Colonic mucosa (tissue), 4 donors: ENCODE results near the gene SEZ6L. TPM values are rescaled to one million over a fixed set of nuclear protein-coding genes. Genes with fewer than 3 reads are reported as not detected.

Experiments
- DNase-seq: peaks from one replicate; pipeline ENCODE4 v3.0.0-alpha.2; 2020
- H3K27ac ChIP-seq: fragments of 200-600 bp; one replicate; pipeline ENCODE4 v1.8.0; 2021
- H3K27me3 ChIP-seq: fragments of 200-600 bp; one replicate; pipeline ENCODE4 v1.8.0; 2021
- H3K36me3 ChIP-seq: fragments of 200-600 bp; one replicate; pipeline ENCODE4 v1.8.0; 2021
- H3K4me1 ChIP-seq: fragments of 200-600 bp; one replicate; pipeline ENCODE4 v1.8.0; 2021; ENCODE audit warnings: mild to moderate bottlenecking
- H3K4me3 ChIP-seq: fragments of 200-600 bp; one replicate; pipeline ENCODE4 v1.8.0; 2021
- H3K9ac ChIP-seq, 2 donors: one replicate each; pipeline ENCODE4 v1.7.0; 2013; ENCODE audit warnings: control low read depth in 2 of 2, low read depth in 2 of 2, low read length in 2 of 2
- H3K9me3 ChIP-seq: fragments of 200-600 bp; one replicate; pipeline ENCODE4 v1.8.0; 2021
- intact Hi-C: fragments of 100-400 bp; cut with DNase I; formaldehyde crosslinking; loops from one replicate; pipeline ENCODE4 v1.14.1; 2022
- total RNA-seq, 2 donors: library from RNA; stranded (reverse); fragmentation: NEBNext Ultra II Directional in 1 of 2; extraction: Animal tissue kit (Norgen Biotek cat#: 25700) in 1 of 2; gene quantifications; one replicate each; pipeline ENCODE4 v1.2.1, GENCODE V29; 2021
- TF ChIP-seq, protein P1 (sequence below): fragments of 200-600 bp; IDR thresholded peaks from one replicate; pipeline ENCODE4 v1.8.0; 2022; ENCODE audit warnings: antibody characterized with exemption, mild to moderate bottlenecking
- donor health status: healthy.
- donor health status: DM: no; HTN: no; CAD: no.
- donor health status: DM: no; HTN: no; CAD: no.

SEZ6L gene
- total RNA-seq, 2 donors from 2014 or later = 0.32 TPM; not detected in 1

DNA sequence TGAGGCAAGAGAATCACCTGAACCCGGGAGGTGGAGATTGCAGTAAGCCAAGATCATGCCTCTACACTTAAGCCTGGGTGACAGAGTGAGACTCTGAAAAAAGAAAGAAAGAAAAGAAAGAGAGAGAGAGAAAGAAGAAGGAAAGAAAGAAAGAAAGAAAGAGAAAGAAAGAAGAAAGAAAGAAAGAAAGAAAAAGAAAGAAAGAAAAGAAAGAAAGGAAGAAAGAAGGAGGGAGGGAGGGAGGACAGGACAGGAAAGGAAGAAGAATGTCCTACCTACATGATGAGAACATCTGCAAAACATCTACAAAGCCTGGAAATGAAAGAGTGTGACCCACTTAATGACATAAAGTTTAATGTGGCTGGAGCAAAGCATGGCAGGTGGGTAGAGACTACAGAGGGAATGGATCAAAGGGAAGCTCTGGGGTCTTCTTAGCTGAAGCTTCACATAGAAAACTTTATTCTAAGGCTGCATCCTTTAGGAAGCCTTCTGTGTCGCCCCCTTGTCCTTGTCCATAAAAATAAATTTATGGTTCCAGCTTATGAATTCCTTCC is 147.5 kb downstream of the SEZ6L start:
- Histone ChIP-seq H3K27ac (no peak overlapping the region), H3K9ac (no peak overlapping the region), H3K36me3 (no peaks in the 10 kb centered on the region), H3K27me3 (no peaks in the 10 kb centered on the region), H3K4me1 (no peaks in the 10 kb centered on the region), H3K4me3 (no peak overlapping the region), H3K9me3 (no peaks in the 10 kb centered on the region)
- DNase-seq = no peak
- intact Hi-C loops = no loop called here
- TF ChIP-seq, protein P1, sequence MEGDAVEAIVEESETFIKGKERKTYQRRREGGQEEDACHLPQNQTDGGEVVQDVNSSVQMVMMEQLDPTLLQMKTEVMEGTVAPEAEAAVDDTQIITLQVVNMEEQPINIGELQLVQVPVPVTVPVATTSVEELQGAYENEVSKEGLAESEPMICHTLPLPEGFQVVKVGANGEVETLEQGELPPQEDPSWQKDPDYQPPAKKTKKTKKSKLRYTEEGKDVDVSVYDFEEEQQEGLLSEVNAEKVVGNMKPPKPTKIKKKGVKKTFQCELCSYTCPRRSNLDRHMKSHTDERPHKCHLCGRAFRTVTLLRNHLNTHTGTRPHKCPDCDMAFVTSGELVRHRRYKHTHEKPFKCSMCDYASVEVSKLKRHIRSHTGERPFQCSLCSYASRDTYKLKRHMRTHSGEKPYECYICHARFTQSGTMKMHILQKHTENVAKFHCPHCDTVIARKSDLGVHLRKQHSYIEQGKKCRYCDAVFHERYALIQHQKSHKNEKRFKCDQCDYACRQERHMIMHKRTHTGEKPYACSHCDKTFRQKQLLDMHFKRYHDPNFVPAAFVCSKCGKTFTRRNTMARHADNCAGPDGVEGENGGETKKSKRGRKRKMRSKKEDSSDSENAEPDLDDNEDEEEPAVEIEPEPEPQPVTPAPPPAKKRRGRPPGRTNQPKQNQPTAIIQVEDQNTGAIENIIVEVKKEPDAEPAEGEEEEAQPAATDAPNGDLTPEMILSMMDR = no peak

DNA sequence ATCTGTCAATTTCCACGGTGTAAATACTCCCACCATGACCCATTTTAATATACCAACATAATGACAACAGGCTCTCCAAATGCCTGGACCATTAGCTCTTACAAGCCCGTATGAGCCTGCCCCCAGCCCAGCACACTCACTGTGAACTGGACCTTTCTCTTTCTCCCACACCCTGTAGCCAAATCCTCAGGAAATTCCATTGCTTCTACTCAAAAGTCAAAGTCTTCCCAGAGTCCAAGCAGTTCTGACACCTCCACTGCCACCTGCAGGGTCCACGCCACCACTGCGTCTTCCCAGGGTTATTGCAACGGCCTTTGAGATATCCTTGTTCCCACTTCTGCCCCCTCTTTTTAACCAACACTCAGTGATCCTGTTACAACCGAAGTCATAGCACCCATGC is 149.7 kb downstream of the SEZ6L start:
- Histone ChIP-seq H3K4me1 (no peaks in the 10 kb centered on the region), H3K36me3 (no peaks in the 10 kb centered on the region), H3K27ac (no peak overlapping the region), H3K27me3 (no peaks in the 10 kb centered on the region), H3K9me3 (no peaks in the 10 kb centered on the region), H3K9ac (no peak overlapping the region), H3K4me3 (no peak overlapping the region)
- TF ChIP-seq, protein P1 = no peak
- no peak for DNase-seq
- intact Hi-C loops = no loop called here

DNA sequence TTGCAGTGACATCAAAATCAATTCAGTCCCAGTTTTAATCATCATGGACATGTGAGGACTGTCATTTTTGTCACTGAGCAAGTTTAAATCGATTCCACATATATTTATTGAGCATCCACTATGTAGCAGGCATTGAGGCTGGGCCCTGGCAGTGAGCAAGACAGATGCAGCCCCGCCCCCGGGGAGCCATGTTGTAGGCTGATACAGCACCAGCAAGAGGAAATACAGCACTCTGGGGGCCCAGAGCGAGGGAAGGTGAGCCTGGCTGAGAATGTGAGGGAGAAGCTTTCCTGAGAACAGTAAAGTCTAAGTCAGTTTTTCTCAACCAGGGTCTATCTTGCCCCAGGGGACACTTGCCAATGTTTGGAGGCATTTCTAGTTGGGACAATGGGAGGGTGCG is 151.2 kb downstream of the SEZ6L start:
- H3K9ac ChIP-seq = no peak overlapping the region
- no peak overlapping the region for H3K4me3 ChIP-seq
- no peak for DNase-seq
- intact Hi-C loops = loop anchor here (10.0 kb wide), 1 partner anchor 146 kb away; no protein-coding TSS in a partner anchor
- no peaks in the 10 kb centered on the region for H3K27me3 ChIP-seq
- H3K36me3 ChIP-seq = no peaks in the 10 kb centered on the region
- H3K9me3 ChIP-seq = no peaks in the 10 kb centered on the region
- H3K27ac ChIP-seq = no peak overlapping the region
- TF ChIP-seq, protein P1 = no peak
- no peaks in the 10 kb centered on the region for H3K4me1 ChIP-seq

DNA sequence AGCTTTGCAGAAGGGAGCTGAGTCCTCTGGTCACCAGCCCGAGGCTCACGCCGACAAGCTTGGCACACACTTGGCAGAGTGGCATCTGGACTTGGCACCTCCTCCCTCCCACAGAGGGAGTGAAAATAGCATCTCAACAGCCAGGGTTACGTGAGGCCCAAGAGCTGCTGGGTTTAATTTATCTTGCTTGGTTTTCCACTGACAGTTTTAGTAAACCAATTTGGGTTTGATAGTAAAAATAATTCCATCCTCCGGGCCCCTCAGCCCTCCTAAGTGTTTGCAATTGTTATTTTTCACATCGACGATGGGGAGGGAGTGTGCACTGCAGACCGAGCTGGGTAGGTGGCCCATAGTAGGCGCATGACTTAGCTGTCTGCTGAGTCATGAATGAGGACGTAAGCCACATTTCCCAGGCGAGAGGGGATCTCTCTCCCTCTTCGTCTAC is 152.2 kb downstream of the SEZ6L start:
- TF ChIP-seq, protein P1 = no peak
- no peaks in the 10 kb centered on the region for H3K27me3 ChIP-seq
- no peaks in the 10 kb centered on the region for H3K9me3 ChIP-seq
- intact Hi-C loops = loop anchor here (10.0 kb wide), 1 partner anchor 147 kb away; no protein-coding TSS in a partner anchor
- no peak overlapping the region for H3K4me3 ChIP-seq
- DNase-seq = no peak
- no peaks in the 10 kb centered on the region for H3K4me1 ChIP-seq
- no peaks in the 10 kb centered on the region for H3K36me3 ChIP-seq
- H3K27ac ChIP-seq = no peak overlapping the region
- H3K9ac ChIP-seq = no peak overlapping the region

DNA sequence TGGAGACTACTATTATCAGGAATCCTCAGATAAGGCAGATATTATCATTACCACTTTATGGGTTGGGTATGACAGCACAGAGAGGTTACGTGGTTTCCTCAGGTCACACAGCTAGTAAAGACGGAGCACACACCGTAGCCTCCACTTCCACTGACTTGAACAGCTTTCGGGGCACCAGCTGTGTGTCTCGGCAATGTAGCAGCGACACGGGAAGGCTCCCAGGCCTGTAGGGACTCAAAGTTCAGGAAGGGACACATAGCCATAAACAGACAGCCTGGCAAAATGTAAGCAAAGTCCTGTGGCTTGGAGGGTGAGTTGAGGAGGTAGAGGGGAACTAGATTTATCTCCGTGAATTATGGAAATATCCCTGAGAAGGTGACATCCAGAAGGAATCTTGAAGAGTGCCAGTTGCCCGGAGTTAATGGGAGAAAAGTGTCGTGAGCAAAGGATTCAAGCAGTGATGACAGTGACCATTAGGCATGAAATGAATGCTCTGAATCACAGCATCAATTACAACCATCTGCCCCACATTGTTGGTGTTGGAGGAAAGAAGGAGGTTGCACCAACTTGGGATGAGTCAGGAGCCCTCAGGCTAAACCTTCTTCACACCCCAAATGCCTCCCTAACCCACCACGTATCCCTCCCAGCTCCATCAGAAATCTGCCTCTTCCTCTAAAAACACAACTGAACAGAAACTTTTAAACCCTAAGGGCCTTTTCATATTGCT is 153.1 kb downstream of the SEZ6L start:
- Histone ChIP-seq H3K27ac (no peak overlapping the region), H3K4me3 (no peak overlapping the region), H3K9ac (no peak overlapping the region), H3K4me1 (no peaks in the 10 kb centered on the region), H3K27me3 (no peaks in the 10 kb centered on the region), H3K9me3 (no peaks in the 10 kb centered on the region), H3K36me3 (no peaks in the 10 kb centered on the region)
- intact Hi-C loops = loop anchor here (10.0 kb wide), 1 partner anchor 148 kb away; no protein-coding TSS in a partner anchor
- TF ChIP-seq, protein P1 = no peak
- no peak for DNase-seq
